HG03139 (cell line): ENCODE data around the gene KCNJ1.
A peak's percentile ranks its signal among the peaks of the same experiment; 100 is the strongest.

Experiments used
- ATAC-seq: cut with Tn5 transposase; IDR thresholded peaks from one replicate; pipeline ENCODE4 v1.9.1; 2021; ENCODE audit not compliant: unreplicated experiment

The KCNJ1 gene

DNA sequence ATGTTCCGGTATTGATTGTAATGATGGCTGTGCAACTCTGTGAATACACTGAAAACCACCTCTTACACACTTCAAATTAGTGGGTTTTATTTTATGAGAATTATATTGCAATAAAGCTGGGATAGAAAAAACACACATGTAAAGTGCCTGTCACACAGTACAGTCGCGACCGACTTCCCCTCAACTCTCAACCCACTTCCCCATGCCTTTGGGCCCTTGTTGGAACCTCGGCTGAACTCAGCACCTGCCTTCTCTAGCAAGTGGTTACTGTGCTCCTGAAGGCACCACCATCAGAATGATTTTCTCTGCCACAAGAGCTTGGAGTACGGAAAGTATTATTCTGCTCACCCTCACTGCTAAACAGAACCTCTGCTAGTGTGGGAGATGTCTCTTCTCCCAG, 13.5 kb downstream of the KCNJ1 start:
- no peak for ATAC-seq

DNA sequence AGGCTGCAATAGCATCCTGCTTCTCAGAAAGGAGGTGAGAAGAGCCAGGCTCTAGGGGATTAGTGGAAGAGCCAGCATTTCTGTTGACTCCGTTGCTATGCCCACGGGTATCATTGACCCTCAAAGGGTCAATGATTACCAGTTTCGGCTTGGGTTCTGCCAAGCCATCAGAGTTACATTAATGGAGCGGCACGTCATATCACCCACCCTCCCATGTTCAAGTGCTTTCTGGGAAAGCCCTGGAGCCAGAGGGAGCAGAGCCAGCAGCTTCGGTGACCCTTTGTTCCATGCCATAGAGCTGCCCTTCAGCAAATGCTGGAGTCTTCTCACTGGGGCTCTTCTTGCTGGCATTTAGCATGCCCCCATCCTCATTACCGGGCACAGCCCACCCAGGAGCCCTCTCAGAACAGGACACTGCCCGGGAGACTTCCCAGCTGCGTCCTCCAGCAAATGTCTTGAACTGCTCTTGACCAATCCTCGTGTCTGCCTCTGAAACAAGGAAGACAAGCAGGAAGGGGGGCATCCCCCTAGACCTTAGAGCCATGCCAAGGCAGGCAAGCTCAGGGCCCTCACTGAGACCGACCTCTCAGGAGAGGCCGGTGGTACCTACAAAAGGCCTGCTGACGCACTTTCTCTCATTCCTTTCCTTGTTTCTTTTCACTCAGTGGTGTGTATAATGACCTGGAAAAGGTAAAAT, 14.6 kb downstream of the KCNJ1 start:
- no peak for ATAC-seq

DNA sequence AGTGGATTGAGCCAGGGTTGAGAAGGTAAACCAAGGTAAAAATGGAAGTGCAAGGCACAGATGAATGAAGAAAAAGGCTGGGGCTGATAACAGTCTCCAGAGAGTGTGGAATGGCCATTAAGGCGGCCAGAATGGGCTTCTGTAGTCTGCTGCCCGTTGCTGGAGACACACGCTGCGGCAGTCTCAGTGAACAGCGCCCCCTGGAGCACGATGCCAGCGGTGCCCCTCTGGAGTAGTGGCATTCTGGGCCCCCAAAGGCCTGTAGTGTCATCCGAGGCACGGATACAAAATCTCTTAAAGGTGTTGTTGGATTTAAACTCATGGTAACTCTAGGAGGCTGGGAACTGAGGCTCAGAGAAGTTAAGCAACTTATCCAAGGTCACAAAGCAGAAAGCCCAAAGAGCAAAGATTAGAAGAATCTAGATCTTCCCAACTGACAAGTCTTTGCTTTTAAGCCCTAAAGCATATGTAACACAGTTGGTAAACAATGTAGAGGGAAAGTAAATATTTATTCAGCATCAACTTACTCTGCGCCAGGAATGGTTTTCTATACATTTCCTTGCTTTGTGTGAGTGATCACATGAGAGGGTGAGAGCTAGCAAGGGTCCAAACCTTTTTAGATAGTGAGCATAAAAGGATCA, 18.2 kb downstream of the KCNJ1 start:
- ATAC-seq = peak; percentile 80

DNA sequence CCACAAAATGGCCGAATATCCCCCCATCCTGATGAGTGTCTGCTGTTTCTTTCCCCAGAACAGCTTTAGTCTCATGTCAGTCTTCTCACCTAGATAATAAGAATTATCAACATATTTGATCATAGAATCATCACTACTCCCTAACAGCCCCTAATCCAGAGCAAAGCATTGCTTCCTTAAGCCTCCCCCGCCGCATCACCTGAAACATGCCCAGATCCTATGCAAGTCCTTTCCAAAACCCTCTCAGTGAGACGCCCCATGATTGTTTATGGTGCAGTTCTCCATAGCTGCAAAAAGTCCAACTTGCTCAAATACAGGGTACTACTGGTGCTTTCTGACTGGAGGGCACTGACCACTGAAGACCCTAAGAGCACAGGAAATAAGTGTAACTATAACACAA, 20.1 kb downstream of the KCNJ1 start:
- ATAC-seq = no peak

DNA sequence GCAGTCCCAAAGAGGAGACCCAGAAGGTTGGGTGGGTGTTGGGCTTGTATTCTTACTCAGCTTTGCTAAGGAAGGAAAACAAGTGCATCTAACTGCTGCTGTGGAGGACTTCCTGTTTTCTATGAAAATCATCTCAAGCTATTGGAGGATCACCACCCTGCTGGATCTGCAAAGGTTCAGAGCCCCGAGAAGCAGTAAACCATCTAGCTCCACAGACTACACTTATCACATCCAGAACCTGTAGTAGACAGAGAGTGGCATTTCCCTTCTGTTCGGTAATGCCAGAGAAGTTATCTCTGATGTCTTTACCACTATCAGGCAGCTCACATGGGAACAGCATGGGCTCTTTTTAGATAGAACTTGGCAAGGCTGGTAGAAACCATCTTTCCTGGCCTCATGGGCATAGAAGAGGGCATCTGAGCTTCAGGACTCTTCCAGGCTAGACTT, 21.7 kb downstream of the KCNJ1 start:
- ATAC-seq = no peak

DNA sequence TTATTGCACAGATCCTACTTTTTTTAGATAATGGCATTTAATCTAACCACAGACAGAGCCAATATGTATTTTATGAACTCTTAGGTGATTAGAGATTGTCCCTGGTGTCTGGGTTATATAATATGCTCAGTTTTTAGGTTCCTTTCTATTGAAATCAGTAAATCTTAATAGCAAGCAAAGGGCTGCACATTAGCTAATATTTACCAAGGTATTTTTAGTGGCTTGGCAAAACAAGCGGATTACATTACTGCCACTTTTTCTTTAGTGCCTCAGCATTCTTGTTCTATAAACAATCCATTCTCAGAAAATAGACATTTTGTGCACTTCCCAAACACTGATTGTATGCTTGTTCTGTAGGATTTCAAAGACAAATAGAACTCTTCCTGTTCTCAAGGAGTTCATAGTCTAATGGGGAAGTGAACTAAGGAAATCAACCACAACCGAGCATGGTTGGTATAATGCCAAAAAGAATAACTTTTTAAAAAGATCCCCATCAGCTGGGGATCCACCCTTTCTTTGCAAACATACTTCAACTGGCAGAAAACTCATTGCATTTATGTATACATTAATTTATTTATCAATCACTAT, 23.8 kb downstream of the KCNJ1 start:
- ATAC-seq = no peak

DNA sequence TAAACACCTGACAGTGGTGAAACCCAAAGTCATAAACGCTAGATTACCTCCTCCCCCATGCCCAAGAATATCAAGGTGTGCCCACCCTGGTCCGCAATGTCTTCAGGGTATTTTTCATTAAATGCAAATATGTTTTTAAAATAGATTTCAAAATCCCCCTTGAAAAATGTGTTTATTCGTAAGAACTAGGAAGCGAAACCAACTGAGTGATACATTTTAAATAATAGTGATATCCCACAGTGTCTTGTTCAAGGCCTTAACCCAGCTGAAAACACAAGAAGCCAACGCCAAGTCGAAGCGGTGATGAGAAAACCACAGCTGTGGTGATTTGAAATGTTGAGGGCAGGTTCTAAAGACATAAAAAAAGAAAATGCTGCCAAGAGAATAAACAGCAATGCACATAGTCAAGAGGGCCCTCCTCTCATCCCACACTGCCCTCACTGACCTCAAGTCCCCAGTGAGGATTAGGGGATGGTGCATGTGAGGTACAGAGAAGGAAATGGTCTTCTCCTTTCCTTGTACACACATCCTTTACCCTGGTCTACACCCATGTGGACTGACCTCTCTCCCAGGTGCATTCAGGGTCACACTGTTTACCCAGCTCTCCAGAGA, 25.5 kb downstream of the KCNJ1 start:
- peak; percentile 45 for ATAC-seq

DNA sequence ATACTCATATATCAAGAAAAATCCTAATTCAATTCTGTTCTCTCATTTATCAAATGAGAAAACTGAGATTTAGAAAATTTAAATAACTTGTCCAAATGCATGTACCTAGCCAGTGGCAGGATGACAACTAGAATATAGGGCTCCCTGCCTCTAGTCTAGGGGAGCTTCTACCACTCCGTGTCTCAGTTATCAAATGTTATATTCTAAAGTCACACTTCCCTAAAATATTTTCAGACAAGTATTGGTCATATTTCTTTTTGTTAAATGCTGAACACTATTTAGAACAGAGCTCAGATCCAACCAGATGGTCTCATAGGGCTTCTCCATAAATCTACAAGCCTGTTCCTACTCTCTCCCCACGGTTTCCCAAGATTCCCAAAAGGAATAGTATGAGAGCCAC, 26.3 kb downstream of the KCNJ1 start:
- ATAC-seq = no peak

DNA sequence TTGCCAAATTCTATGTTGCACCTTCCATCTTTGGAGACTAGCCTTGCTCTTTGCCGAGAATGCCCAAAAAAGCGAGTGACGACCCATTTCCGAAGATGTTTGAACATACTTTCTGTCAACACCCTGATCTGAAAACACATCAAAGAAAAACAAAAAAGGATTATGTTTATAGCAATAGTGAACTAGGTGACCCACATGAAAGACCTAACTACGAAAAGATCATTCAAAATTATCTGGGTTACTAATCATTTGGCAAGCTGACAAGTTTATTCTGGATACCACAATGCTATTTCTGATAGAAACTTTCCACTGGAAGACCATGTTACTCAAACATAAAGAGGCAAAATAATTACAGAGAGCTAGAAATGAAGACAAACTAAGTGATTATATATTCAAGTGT, 27.0 kb downstream of the KCNJ1 start:
- no peak for ATAC-seq

DNA sequence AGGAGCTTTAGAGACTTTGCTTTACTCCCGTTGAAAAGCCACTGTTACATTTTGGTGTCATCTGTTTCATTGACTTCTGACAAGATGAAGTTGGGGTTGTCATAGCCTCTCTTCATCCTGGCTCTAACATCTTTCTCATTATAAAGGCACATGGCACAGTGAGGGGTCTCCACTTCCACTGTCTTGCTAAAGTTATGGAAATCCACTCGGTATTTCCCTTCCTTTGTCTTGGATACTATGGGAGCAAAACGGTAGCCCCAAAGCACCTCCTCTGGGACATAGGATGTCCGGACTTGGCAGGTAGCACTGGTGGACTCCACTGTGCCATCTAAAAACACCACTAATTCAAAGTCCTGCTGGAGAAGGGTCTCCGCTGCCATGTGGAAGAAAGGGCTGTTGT, 28.0 kb downstream of the KCNJ1 start:
- no peak for ATAC-seq

DNA sequence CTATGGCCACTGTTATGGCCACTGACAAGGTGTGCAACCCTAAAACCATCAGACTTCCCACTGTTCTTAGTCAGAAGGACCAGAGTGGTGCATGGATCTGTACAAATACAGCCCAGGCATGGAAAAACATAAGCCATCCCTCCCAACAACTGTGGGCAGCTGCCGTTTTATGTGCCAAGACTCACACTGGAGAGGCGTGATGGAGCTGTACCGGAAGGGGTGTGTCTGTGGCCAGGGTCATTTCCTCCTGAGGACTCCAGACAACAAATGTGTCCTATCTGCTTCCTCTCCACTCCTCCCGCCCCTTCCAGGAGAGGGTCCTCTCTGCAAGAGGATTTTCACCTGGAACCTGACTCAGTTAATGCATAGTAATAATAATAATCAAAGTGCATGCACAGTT, 29.5 kb downstream of the KCNJ1 start:
- ATAC-seq = no peak

DNA sequence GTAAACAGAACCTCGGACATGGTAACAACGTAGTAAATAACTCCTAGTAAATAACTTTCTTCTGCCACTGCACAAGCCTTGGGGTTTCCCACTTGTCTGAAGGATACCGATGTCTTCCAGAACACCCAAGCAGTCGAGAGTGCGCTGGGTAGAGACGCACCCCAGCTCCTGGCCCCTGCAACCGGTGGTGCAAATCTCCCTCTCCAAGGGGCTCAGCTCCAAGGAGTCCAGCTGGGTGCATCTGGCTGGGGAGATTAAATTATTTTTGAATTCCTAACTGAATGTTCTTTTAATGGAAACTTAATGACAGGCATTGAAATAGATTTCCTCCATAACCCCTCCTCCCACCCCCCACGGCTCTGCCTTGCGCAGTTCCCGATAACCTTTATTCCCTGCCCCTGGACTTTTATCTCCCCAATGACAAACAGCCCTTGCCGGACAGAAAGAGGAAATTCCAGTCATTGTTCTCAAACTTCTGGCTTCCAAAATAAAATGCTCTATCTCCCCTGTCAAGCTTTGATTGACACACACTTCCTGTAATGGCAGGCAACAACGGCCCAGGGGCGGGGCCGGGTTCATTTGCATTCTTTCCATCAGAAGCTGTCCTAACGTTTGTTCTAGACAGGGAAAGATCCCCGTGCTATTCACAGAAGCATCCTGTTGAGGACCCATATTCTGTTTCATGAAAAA, 31.2 kb downstream of the KCNJ1 start:
- ATAC-seq = no peak

DNA sequence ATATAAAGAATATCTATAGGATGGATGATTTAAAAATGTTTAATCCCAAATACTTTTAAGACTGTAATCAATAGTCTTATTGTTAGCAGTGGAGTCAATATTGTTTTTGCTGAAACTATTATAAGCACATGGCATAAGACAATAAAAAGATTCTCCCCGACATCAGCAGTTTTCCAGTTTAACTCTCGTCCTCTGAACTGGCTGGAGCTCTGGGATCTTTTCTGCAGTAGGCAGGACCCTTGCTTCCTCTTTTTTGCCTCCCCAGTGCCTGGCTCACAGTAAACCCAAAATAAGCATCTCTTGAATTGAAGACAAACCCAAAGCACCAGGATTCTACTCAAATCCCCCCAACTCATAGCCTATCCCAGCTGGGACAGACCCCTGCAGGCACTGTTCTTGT, 32.9 kb downstream of the KCNJ1 start:
- no peak for ATAC-seq

DNA sequence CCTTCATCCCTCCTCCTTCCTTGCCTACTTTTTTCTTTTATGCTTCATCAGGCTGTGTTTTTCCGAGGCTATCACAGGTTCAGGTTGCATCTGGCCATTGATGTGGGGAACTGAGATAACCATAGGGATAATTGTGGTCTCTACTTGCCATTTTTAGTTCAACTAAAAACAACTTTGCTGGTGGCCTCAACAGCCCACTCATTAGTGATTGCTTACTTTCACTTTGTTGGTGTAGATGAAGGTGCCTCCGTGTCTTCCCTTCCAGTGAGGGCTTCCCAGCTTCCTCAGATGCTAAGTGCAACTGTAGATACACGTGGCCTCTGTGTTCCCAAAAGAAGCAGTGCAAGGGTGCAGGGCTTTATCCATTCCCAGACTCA, 35.0 kb downstream of the KCNJ1 start:
- ATAC-seq = no peak

DNA sequence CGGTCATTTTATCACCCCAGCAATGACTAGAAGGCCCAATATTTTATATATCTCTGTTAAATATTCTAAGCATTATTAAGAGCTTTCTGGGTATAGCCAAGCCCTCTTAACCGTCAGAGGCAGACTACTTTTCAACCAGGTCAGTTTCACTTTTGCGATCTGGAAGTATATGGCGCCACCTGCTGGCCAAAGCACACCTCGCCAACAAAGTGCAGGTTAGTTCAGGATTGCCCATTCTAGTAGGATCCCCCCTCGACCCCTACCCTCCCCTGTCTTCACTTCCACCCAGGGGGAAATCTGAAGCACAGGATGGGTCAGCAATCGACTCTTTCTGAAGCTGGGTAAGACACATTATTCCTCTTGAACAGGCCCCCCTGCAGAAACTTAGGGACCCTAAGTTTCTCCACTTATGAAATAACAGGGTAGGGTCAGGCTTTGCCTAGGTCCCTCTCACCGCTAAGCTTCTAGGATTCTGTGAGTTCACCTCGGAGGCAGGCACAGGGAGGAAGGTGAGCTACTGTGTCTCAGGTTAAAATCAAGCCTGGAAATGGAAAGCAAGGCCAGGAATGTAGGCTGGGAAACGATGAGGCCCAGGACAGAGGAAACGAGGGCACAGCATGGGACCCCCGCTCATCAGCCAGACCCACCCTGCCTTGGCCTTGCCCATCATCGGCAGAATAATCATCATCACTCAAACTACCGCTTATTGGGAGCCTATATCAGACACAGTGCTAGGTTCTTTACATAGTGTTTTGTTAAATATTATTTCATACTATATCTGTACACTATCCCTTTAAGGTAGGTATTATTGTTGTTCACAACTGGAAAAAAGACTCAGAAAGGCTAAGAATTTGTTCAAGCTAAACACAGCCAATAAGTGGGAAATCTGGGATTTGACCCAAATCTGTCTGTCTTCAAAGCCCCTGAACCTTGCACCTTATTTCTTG, 35.6 kb downstream of the KCNJ1 start:
- ATAC-seq = peak; percentile 89

DNA sequence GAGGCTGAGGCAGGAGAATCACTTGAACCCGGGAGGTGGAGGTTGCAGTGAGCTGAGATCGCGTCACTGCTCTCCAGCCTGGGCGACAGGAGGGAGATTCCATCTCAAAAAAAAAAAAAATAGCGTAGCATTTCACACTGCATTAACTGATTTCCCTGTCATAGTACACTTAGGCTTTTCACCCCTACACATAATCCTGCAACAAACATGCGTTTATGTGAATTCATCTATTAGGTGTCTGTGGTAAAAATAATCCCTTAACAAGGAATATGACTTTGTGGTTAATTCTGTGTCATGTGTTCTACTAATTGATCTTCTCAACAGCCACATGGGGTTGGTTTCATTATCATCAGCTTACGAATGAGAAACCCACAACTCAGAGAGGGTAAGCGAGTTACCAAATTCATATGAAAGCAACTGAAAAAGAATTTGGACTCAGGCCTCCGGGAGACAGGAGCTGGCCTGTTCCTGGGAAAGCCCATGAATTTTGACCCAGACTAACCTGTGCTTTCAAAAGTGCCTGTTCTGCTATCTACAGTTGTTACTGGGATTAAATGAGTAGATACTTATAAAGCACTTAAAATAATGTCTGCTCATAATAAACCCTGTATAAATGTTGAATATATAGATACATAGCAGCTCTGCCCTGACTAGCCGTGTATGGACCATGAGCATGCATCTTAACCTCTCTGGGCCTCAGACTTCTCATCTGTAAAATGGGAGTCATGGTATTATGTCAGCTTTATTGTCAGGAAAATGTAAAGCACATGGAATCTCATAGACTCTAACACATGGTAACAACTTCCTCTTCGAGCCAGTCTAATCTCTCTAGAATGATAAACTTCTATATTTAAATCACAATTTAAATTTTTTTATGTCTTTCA, 36.6 kb downstream of the KCNJ1 start:
- peak; percentile 37 for ATAC-seq

DNA sequence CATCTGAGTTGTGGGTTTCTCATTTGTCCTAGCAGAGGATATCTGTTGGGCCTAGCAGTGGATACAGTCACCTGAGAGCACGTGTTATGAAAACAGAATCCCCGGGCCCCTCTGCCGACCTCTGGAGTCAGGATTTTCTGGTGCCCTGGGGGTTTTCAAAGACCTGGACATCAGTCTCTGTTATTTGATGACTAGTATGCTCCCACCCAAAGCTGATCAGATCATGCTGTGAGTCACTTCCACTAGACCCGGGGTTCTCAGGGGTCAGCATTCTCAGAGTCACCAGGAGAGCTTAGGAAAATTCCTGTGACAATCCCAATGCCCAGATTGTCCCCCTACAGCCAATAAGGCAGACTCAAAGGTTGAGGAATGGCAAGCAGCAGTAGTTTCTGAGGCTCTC, 38.7 kb downstream of the KCNJ1 start:
- no peak for ATAC-seq

DNA sequence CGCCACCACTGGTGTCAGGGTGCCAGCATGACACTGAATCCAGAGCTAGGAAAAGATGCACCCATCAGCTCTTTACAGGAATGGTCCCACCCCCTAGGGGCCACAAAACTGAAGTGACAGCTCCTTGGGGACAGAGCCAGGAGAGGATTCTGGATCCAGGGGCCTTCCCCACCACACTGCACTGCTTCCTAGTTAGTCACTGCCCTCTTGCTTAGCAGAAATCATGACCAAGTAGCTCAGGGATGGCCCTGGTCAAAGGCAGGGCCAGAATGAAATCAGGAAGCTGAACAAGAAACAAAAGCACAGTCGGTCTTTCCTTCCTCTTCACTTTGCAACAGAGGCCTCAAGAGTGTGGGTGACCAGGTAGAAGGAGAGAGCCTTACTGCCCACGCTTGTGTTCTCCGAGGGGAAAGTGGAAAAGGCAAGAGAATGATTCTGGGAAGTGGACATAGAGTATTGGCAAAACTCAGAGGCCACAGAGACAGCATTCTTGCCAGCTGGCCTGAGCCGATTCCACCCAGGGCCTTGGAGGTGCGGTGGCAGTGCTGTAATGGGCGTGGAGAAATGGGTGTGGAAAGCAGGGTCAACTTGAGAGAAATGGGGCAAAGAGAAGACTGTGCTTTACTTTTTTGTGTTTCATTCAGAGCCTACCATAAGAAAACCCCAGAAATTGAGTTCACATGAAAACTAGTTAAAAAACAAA, 39.8 kb downstream of the KCNJ1 start:
- no peak for ATAC-seq
